Activated T-cell treated with anti-CD3 and anti-CD28 coated beads for 48 hours (primary cell): Measurements from ENCODE around the gene PON1.

ENCODE experiments used
- DNase-seq: peaks from one replicate; pipeline ENCODE4 v3.0.0-alpha.2; 2020; ENCODE audit warnings: low read depth

The PON1 gene

GRCh38 chr7:95317546-95317945, 6.8 kb downstream of the PON1 start:
- DNase-seq: no peak

- DNase-seq: no peak
Measured at GRCh38 chr7:95316588-95316987, 7.7 kb downstream of the PON1 start.

GRCh38 chr7:95312561-95312960, 11.8 kb downstream of the PON1 start:
- DNase-seq: no peak

- no peak for DNase-seq
Measured at GRCh38 chr7:95311389-95311788, 12.9 kb downstream of the PON1 start.

GRCh38 chr7:95309951-95310350, 14.4 kb downstream of the PON1 start:
- DNase-seq: no peak

GRCh38 chr7:95304990-95305389, 19.3 kb downstream of the PON1 start:
- no peak for DNase-seq

- no peak for DNase-seq
Measured at GRCh38 chr7:95303013-95303905, 21.1 kb downstream of the PON1 start.

- DNase-seq: no peak
Measured at GRCh38 chr7:95298091-95298490, 26.2 kb downstream of the PON1 start.

- no peak for DNase-seq
Measured at GRCh38 chr7:95297041-95297440, 27.3 kb downstream of the PON1 start.

GRCh38 chr7:95296456-95296855, 27.9 kb downstream of the PON1 start:
- DNase-seq: no peak

- DNase-seq: no peak
Measured at GRCh38 chr7:95295397-95295796, 28.9 kb downstream of the PON1 start.

GRCh38 chr7:95290166-95290830, 34.0 kb downstream of the PON1 start:
- DNase-seq: no peak

- DNase-seq: no peak
Measured at GRCh38 chr7:95286096-95286495, 38.2 kb downstream of the PON1 start.

GRCh38 chr7:95279417-95279816, 44.9 kb downstream of the PON1 start:
- DNase-seq: no peak

- DNase-seq: no peak
Measured at GRCh38 chr7:95276114-95276513, 48.2 kb downstream of the PON1 start.

- DNase-seq: no peak
Measured at GRCh38 chr7:95269640-95270039, 54.7 kb downstream of the PON1 start.

- no peak for DNase-seq
Measured at GRCh38 chr7:95267754-95268153, 56.6 kb downstream of the PON1 start.

- DNase-seq: no peak
Measured at GRCh38 chr7:95265634-95266033, 58.7 kb downstream of the PON1 start.

GRCh38 chr7:95264363-95264891, 59.9 kb downstream of the PON1 start:
- DNase-seq: no peak

GRCh38 chr7:95263785-95264362, 60.5 kb downstream of the PON1 start:
- DNase-seq: no peak

- DNase-seq: no peak
Measured at GRCh38 chr7:95262875-95263274, 61.5 kb downstream of the PON1 start.

GRCh38 chr7:95261895-95262415, 62.4 kb downstream of the PON1 start:
- no peak for DNase-seq

- no peak for DNase-seq
Measured at GRCh38 chr7:95255691-95256090, 68.6 kb downstream of the PON1 start.
